Neural progenitor cell (in vitro differentiated cells): ENCODE results near the gene MICB. TPM values are rescaled to one million over a fixed set of nuclear protein-coding genes. Genes with fewer than 3 reads are reported as not detected.

Experiments used
- DNase-seq: peaks from one replicate; pipeline ENCODE4 v3.0.0-alpha.2; 2016; ENCODE audit warnings: low spot score
- H2AFZ ChIP-seq: fragments of 200-600 bp; sonication (generic); replicated peaks from 2 replicates; pipeline ENCODE4 v1.6.1; 2016; ENCODE audit warnings: antibody characterized with exemption
- H3F3A ChIP-seq: fragments of 200-600 bp; sonication (generic); 2 replicates; pipeline ENCODE4 v1.6.1; 2016; ENCODE audit warnings: antibody characterized with exemption, low read depth
- H3K27ac ChIP-seq: fragments of 200-600 bp; sonication (generic); 2 replicates; pipeline ENCODE4 v1.5.1; 2016; ENCODE audit warnings: mild to moderate bottlenecking
- H3K27me3 ChIP-seq: fragments of 200-600 bp; sonication (generic); 2 replicates; pipeline ENCODE4 v1.6.1; 2016; ENCODE audit warnings: mild to moderate bottlenecking, moderate library complexity
- H3K36me3 ChIP-seq: fragments of 200-600 bp; sonication (generic); 2 replicates; pipeline ENCODE4 v1.5.1; 2016
- H3K4me1 ChIP-seq: fragments of 200-600 bp; sonication (generic); 2 replicates; pipeline ENCODE4 v1.6.1; 2016; ENCODE audit warnings: mixed run types
- H3K4me2 ChIP-seq: fragments of 200-600 bp; sonication (generic); 2 replicates; pipeline ENCODE4 v1.6.1; 2016
- H3K4me3 ChIP-seq: fragments of 200-600 bp; sonication (generic); 2 replicates; pipeline ENCODE4 v1.5.1; 2016
- H3K79me2 ChIP-seq: fragments of 200-600 bp; sonication (generic); 2 replicates; pipeline ENCODE4 v1.6.1; 2016; ENCODE audit warnings: low read depth
- H3K9ac ChIP-seq: fragments of 200-600 bp; sonication (generic); 2 replicates; pipeline ENCODE4 v1.6.1; 2016
- H3K9me3 ChIP-seq: fragments of 200-600 bp; sonication (generic); 2 replicates; pipeline ENCODE4 v1.5.1; 2016; ENCODE audit warnings: low read depth
- H4K20me1 ChIP-seq: fragments of 200-600 bp; sonication (generic); 2 replicates; pipeline ENCODE4 v1.6.1; 2016; ENCODE audit warnings: low read depth
- H3K27ac Mint-ChIP-seq: 3 replicates; pipeline ENCODE4 v1.8.0; 2021; ENCODE audit warnings: mixed read lengths
- H3K27me3 Mint-ChIP-seq: 2 replicates; pipeline ENCODE4 v1.8.0; 2022; ENCODE audit warnings: low read depth, mild to moderate bottlenecking, inconsistent platforms, moderate library complexity, mixed read lengths; ENCODE audit not compliant: insufficient read depth
- H3K36me3 Mint-ChIP-seq: 3 replicates; pipeline ENCODE4 v1.8.0; 2021; ENCODE audit warnings: mixed read lengths
- H3K4me1 Mint-ChIP-seq: 3 replicates; pipeline ENCODE4 v1.8.0; 2021; ENCODE audit warnings: mixed read lengths
- H3K4me3 Mint-ChIP-seq: 3 replicates; pipeline ENCODE4 v1.8.0; 2021; ENCODE audit warnings: mild to moderate bottlenecking, moderate library complexity, mixed read lengths
- H3K9me3 Mint-ChIP-seq: 3 replicates; pipeline ENCODE4 v1.8.0; 2020; ENCODE audit warnings: mixed read lengths
- EZH2 ChIP-seq: fragments of 200-600 bp; sonication (generic); IDR thresholded peaks from 2 replicates; pipeline ENCODE4 v1.6.1; 2017; ENCODE audit warnings: antibody characterized with exemption, mild to moderate bottlenecking, moderate library complexity
- EZH2phosphoT487 ChIP-seq: fragments of 200-600 bp; sonication (generic); IDR thresholded peaks from 2 replicates; pipeline ENCODE4 v1.6.1; 2017; ENCODE audit warnings: antibody characterized with exemption
- total RNA-seq: library from RNA; depleted of rRNA; stranded (reverse); fragments of >200 nt; gene quantifications from 2 replicates; pipeline ENCODE4 v1.2.3, GENCODE V29; 2015; ENCODE audit warnings: low replicate concordance
- TF ChIP-seq, protein P1 (sequence below): fragments of 200-600 bp; sonication (generic); IDR thresholded peaks from 2 replicates; pipeline ENCODE4 v1.5.1; 2017; ENCODE audit warnings: antibody characterized with exemption, mild to moderate bottlenecking

Gene MICB
- total RNA-seq, 1 donor from 2014 or later = 9.1 TPM

DNA sequence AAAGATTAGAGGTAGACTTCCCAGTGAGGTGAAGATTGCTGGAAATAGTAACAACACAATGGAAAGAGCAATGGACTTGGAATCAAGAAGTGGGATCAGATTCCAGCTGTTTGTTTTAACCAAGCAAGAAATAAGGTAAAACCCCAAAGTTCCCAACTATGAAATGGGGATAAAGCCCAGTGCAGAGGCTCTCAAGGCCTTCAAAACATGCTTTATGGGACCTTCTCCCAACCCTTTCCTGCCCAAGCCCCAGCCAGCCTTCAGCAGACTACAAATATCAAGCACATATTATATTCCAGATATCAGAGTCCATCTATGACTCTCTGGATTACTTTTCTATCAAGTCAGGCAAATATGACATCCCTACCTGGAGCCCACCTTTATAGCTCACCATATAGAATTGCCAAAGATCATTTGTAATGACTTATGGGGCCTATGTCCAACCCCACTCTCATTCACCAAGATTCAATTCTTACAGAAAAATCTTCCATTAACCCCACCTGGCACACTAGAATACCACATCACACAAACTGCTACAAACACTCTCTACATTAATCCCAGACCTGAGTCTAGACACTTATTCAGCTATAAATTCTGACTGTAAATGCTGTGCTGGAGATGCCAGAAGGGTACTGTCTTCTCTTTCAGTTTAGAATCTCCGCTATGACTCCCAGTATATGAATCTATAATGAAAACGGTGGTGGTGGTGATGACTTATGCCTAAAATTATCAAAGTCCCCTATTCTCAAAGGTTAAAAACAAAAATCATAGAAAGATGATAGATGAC, 37.8 kb downstream of the MICB start:
- Histone ChIP-seq H3K4me1 (peaks cover 16% of the 10 kb centered on the region), H3K9ac (no peak overlapping the region), H2AFZ (no peak overlapping the region), H4K20me1 (peaks cover 99% of the 10 kb centered on the region), H3K79me2 (peaks cover 85% of the 10 kb centered on the region), H3K4me3 (no peak overlapping the region), H3K9me3 (no peaks in the 10 kb centered on the region), H3K27ac (no peak overlapping the region), H3K27me3 (no peaks in the 10 kb centered on the region), H3K36me3 (peaks cover 52% of the 10 kb centered on the region), H3F3A (peaks cover 85% of the 10 kb centered on the region), H3K4me2 (no peak overlapping the region)
- Mint-ChIP-seq H3K9me3 (no peaks in the 10 kb centered on the region), H3K4me3 (no peak overlapping the region), H3K27ac (no peak overlapping the region), H3K27me3 (peaks cover 6% of the 10 kb centered on the region), H3K36me3 (peaks cover 73% of the 10 kb centered on the region), H3K4me1 (peaks cover 25% of the 10 kb centered on the region)
- TF ChIP-seq EZH2 (no peak), EZH2phosphoT487 (no peak)
- TF ChIP-seq, protein P1, sequence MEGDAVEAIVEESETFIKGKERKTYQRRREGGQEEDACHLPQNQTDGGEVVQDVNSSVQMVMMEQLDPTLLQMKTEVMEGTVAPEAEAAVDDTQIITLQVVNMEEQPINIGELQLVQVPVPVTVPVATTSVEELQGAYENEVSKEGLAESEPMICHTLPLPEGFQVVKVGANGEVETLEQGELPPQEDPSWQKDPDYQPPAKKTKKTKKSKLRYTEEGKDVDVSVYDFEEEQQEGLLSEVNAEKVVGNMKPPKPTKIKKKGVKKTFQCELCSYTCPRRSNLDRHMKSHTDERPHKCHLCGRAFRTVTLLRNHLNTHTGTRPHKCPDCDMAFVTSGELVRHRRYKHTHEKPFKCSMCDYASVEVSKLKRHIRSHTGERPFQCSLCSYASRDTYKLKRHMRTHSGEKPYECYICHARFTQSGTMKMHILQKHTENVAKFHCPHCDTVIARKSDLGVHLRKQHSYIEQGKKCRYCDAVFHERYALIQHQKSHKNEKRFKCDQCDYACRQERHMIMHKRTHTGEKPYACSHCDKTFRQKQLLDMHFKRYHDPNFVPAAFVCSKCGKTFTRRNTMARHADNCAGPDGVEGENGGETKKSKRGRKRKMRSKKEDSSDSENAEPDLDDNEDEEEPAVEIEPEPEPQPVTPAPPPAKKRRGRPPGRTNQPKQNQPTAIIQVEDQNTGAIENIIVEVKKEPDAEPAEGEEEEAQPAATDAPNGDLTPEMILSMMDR = no peak
- DNase-seq = no peak

DNA sequence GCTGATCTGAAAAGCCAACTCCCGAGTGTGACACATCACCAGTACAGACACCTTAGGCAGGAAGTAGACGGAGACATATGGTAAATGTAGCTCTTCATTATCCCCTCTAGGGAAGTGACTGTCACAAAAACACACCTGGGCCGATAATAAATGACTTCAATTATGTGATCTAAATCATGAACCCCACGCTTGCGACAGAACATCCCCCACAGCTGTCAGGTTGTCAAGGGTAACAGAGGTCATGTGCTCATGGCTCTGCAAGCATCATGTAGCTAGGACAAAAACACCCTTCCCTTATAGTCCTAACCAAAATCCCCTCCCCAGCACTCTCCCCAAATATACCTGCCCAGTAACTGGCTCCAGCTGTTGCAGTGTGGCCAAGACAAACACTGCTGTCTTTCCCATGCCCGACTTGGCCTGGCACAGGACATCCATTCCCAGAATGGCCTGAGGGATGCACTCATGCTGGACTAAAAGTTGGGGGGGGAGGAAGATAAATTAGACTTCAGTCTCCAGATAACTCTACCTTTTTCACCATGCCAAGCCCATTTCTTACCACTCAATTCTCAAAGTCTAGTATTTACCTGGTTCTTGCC, 41.0 kb downstream of the MICB start:
- Histone ChIP-seq H3K36me3 (peaks cover 42% of the 10 kb centered on the region), H3K9me3 (no peaks in the 10 kb centered on the region), H3K9ac (peak overlapping the region; percentile 99), H3K27me3 (no peaks in the 10 kb centered on the region), H3K4me2 (peak overlapping the region; percentile 89), H3F3A (peaks cover 78% of the 10 kb centered on the region), H3K4me1 (peaks cover 16% of the 10 kb centered on the region), H3K79me2 (peaks cover 90% of the 10 kb centered on the region), H4K20me1 (peaks cover 75% of the 10 kb centered on the region), H3K4me3 (peak overlapping the region; percentile 96), H3K27ac (no peak overlapping the region), H2AFZ (no peak overlapping the region)
- Mint-ChIP-seq H3K4me3 (peak overlapping the region; percentile 100), H3K36me3 (peaks cover 57% of the 10 kb centered on the region), H3K9me3 (no peaks in the 10 kb centered on the region), H3K4me1 (peaks cover 35% of the 10 kb centered on the region), H3K27ac (no peak overlapping the region), H3K27me3 (peaks cover 6% of the 10 kb centered on the region)
- no peak for DNase-seq
- no peak for TF ChIP-seq EZH2phosphoT487
- TF ChIP-seq, protein P1 = no peak
- TF ChIP-seq EZH2 = no peak

DNA sequence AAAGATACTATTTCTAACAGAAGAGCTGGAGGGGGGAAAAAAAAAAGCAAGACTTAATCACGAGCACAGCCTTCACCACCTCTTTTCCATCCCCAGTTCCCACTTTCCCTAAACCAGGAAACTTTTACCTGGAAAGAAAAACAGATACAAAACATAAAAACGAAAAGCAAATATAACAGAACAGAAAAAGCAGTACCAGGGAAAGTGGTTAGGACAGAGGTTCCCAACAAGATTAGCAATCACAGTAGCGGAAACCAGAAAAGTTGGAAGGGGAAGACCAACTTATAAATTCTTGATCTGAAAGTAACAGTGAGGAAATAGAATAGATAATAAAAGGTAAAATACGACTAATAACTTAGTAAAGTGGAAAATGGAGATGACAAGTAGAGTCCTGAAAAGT, 42.7 kb downstream of the MICB start:
- H3K27me3 ChIP-seq = no peaks in the 10 kb centered on the region
- peak overlapping the region; percentile 89 for H3K4me2 ChIP-seq
- no peak for DNase-seq
- H2AFZ ChIP-seq = no peak overlapping the region
- H3K36me3 Mint-ChIP-seq = peaks cover 45% of the 10 kb centered on the region
- H3K27me3 Mint-ChIP-seq = peaks cover 6% of the 10 kb centered on the region
- peak overlapping the region; percentile 96 for H3K4me3 ChIP-seq
- H3K36me3 ChIP-seq = peaks cover 32% of the 10 kb centered on the region
- peaks cover 58% of the 10 kb centered on the region for H4K20me1 ChIP-seq
- H3K4me1 ChIP-seq = peaks cover 16% of the 10 kb centered on the region
- TF ChIP-seq EZH2phosphoT487 (no peak), EZH2 (no peak)
- TF ChIP-seq, protein P1 = no peak
- H3K9me3 Mint-ChIP-seq = no peaks in the 10 kb centered on the region
- peaks cover 44% of the 10 kb centered on the region for H3K4me1 Mint-ChIP-seq
- H3K4me3 Mint-ChIP-seq = peak overlapping the region; percentile 100
- no peak overlapping the region for H3K27ac ChIP-seq
- peak overlapping the region; percentile 99 for H3K9ac ChIP-seq
- H3K9me3 ChIP-seq = no peaks in the 10 kb centered on the region
- peaks cover 76% of the 10 kb centered on the region for H3K79me2 ChIP-seq
- peaks cover 61% of the 10 kb centered on the region for H3F3A ChIP-seq
- H3K27ac Mint-ChIP-seq = peak overlapping the region; percentile 100
